Urothelium cell line (cell line): ENCODE measurements around the gene NELL1.

Source experiments
- DNase-seq: peaks from one replicate; pipeline ENCODE4 v3.0.0; 2011; ENCODE audit warnings: low spot score, mixed read lengths
- FAIRE-seq: peaks from 2 replicates; lab custom pipeline; 2011; peaks lifted over from hg19 to GRCh38; lab: Jason Lieb, UNC

The NELL1 gene

DNA sequence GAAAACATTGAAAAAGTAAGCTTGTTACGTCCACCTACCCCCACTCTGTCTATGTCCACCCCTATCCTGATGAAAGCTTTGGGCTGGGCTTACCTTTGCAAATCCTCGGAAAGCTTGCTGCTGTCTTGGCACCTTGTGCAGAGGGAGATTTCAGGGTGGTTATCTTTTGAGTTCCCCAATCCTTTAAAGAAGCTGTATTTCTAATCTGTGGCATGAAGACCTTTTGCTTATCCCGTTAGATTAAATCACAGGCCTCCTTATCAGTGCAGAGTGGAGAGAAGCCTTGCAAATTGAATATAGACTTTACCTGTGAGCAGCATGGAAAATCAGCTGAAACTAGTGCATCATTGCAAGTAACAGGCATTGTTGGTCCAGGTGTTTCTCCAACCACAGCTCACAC is 942.9 kb downstream of the NELL1 start:
- no peak for DNase-seq
- FAIRE-seq: no peak

DNA sequence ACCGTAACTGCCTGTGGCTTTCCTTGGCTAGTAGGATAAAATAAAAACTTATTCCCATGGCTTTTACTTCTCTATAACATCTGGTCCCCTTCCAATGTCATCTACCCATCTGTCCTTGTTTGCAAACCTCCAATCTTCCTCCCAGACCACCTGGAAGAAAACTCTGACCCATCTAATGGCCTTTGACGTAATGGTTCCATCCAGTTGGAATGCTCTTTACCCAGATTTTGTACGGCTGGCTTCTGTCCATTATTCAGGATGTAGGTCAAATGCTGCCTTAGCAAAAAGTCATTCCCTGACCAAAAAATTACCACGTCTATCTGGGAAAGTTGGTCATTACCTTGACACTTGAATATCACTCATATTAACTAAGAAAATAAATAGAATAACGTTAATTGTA is 945.6 kb downstream of the NELL1 start:
- DNase-seq: no peak
- no peak for FAIRE-seq

DNA sequence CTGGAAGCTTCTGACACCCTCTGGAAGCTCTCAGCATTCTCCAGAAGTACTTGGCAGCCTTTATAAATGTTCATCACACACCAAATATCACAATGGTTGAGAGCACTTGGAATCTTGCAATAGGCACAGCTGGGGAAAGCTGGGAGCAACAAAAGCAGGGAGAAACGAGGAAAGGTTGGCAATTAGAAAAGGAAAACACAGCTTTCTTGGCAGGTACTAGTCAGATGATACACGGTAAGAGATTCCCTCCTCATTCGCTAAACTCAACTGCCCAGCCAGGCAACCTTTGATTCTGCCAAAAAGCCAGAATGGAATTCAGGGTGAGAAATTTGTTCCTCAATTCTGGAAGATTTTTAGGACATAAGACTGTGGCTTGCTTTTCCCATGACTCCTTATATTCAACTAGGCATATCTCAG is 946.6 kb downstream of the NELL1 start:
- FAIRE-seq: no peak
- DNase-seq: no peak

DNA sequence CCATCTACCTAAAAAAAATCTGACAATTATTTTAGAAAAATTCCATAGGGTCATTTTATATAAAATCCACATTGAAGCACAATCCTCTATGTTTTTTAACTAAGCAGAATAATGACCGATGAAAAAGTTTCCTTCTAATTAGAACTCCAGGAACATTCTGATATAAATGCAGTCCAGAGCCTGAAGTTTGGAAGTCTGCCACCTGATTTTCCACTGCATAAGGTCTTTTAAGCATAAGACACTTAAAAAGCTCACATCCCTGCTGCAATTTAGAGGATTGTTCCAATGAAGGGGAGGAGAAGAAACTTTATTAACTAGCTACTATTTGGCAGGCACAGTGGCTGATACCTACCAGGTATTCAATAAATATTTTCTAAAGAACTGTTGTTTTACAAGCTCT is 953.2 kb downstream of the NELL1 start:
- DNase-seq (no peak), FAIRE-seq (no peak)

DNA sequence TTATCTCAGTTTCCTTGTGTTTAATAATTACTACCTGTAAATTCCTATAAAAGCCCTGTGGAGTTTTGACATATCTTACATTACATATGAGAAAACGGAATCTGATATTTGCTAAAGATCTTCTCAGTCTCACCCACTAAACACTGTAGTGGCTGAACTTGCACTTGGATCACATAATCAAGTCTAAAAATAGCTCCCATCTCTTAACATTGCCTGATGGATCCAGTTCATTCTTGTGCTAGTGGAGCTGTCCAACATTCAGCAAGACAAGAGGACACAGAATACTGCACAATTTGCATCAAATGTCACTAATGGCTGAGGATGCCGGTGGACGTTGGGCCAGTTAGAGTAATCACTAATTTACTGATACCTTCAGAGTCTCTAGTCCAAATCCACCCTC is 953.6 kb downstream of the NELL1 start:
- FAIRE-seq (no peak), DNase-seq (no peak)
